ENCODE measurements around the gene FARP2.

DNA sequence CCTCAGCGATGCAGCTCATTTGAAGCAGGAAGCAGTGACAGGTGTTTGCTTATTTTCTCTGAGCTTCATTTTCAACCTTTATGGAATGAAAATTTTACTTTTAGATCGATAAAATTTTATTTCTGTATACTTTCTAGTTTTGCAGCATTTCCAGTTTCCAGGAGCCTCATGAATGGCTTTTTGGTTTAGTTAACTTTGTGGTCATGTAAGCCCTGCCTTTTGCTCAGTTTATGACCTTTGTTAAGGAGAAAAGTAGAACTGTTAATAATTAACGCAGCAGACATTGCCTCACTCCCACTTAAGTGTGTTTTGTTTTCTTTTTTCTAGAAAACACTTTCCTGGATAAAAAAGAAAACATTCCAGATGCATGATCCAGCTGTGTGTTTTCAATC is 4.4 kb upstream of the FARP2 start:
- TF ChIP-seq, protein P1, sequence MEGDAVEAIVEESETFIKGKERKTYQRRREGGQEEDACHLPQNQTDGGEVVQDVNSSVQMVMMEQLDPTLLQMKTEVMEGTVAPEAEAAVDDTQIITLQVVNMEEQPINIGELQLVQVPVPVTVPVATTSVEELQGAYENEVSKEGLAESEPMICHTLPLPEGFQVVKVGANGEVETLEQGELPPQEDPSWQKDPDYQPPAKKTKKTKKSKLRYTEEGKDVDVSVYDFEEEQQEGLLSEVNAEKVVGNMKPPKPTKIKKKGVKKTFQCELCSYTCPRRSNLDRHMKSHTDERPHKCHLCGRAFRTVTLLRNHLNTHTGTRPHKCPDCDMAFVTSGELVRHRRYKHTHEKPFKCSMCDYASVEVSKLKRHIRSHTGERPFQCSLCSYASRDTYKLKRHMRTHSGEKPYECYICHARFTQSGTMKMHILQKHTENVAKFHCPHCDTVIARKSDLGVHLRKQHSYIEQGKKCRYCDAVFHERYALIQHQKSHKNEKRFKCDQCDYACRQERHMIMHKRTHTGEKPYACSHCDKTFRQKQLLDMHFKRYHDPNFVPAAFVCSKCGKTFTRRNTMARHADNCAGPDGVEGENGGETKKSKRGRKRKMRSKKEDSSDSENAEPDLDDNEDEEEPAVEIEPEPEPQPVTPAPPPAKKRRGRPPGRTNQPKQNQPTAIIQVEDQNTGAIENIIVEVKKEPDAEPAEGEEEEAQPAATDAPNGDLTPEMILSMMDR (IDR thresholded peaks at IDR 0.05): no peak
- TF ChIP-seq EP300 (IDR thresholded peaks at IDR 0.05): no peak
- no peak for TF ChIP-seq POLR2A (IDR thresholded peaks at IDR 0.05)
- TF ChIP-seq POLR2AphosphoS5 (IDR thresholded peaks at IDR 0.05): no peak
